ENCODE results near the gene MAEA. TPM values are rescaled to one million over a fixed set of nuclear protein-coding genes. Genes with fewer than 3 reads are reported as not detected.
"Not testable (repeated sequence)": the region's sequence is repeated elsewhere in the genome, so short reads cannot be mapped to it uniquely, and the experiment has no call there.

MAEA gene
- total RNA-seq, 3 donors from 2014 or later, result 61.9 to 66.9 (median 65.3) TPM

DNA sequence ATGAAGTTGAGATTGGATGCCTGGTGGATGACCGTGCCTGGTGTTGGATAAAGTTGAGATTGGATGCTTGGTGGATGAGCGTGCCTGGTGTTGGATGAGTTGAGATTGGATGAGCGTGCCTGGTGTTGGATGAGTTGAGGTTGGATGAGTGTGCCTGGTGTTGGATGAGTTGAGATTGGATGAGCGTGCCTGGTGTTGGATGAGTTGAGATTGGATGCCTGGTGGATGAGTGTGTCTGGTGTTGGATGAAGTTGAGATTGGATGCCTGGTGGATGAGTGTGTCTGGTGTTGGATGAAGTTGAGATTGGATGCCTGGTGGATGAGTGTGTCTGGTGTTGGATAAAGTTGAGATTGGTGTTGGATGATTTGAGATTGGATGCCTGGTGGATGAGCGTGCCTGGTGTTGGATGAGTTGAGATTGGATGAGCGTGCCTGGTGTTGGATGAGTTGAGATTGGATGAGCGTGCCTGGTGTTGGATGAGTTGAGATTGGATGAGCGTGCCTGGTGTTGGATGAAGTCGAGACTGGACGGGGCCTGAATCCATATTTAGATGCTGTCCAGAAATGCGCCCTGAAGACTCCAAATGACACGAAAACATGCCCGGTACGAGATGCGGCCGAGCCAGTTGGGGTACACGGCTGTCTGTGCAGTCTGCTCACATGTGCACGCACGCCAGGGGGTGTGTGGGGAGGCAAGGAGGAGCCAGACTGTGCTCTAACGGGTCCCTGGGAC is 34.9 kb downstream of the MAEA start:
- H3K4me1 Mint-ChIP-seq (ENCODE audit: low read depth), result not testable (repeated sequence)

DNA sequence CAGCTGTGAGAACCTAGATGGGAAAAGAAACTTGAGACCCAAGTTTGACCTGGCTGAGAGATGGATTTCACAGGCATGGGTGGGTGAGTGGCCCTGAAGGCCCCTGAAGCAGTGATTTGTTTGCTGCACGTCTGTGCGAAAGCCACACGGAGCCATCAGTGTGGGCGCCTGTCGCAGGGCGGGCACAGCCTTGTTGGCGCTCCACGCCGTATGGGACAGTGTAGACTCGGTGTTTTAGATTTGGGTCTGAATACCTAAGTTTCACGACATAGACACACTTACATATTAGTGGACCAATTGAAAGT is 35.4 kb downstream of the MAEA start:
- H3K36me3 Mint-ChIP-seq (ENCODE audit: insufficient read depth), result peaks cover 10% of the 10 kb centered on the region

More for the DNA sequence above, 34.9 kb downstream of the MAEA start:
- H3K4me3 Mint-ChIP-seq; DNase-seq; ATAC-seq; H3K9me3 Mint-ChIP-seq; H3K27me3 Mint-ChIP-seq (ENCODE audit: low read depth): not testable (repeated sequence)
- H3K36me3 Mint-ChIP-seq (ENCODE audit: insufficient read depth), result peaks cover 10% of the 10 kb centered on the region

DNA sequence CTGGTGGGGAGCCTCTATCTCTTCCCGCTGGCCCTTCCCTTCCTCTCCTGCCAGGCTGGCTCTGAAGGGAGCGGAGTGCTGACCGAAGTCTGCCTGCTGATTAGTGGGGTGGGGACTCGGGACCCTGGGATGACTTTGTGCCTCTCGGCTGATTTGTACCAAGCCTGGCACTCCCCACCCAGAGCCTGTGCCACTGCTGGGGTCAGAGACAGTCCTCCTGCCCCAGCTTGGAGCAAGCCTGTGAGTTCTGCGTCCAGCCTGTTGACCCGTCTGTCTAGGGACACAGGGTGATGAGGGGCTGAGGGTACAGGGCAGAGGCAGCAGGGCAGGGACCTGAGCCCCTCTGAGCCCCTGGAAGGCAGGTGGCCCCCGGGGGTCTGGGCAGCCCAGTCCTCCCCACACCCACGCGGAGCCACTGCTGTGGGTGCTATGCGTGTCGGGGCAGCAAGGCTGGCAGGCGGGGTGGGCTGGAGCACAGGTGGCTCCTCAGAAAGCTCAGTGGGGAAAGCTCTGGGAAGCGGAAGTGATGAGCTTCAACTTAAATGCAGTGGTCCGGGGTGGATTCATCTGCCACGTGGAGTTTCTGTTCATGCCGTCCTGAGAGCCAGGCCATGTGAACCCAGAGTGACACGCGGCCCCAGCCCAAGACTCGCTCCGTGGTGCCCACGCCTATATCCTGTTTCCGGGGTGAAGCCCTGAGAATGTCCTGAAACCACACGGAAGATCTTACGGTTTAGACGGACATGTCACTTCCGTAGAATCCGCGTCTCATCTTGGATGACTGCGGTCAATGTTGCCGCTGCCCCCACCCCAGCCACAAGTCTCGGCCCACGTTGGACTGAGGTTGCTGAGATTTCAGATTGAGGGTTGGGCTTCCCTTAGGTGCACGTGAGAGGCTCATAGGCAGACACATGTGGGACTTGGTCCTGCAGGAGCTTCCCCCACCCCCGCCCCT is 36.3 kb downstream of the MAEA start:
- no peaks in the 10 kb centered on the region for H3K9me3 Mint-ChIP-seq

More for the DNA sequence above, 35.4 kb downstream of the MAEA start:
- H3K4me1 Mint-ChIP-seq (ENCODE audit: low read depth), result peaks cover 11% of the 10 kb centered on the region
- H3K4me3 Mint-ChIP-seq, result no peak overlapping the region
- no peaks in the 10 kb centered on the region for H3K27me3 Mint-ChIP-seq (ENCODE audit: low read depth)
- no peak for DNase-seq
- ATAC-seq, result no peak
- H3K9me3 Mint-ChIP-seq, result no peaks in the 10 kb centered on the region

DNA sequence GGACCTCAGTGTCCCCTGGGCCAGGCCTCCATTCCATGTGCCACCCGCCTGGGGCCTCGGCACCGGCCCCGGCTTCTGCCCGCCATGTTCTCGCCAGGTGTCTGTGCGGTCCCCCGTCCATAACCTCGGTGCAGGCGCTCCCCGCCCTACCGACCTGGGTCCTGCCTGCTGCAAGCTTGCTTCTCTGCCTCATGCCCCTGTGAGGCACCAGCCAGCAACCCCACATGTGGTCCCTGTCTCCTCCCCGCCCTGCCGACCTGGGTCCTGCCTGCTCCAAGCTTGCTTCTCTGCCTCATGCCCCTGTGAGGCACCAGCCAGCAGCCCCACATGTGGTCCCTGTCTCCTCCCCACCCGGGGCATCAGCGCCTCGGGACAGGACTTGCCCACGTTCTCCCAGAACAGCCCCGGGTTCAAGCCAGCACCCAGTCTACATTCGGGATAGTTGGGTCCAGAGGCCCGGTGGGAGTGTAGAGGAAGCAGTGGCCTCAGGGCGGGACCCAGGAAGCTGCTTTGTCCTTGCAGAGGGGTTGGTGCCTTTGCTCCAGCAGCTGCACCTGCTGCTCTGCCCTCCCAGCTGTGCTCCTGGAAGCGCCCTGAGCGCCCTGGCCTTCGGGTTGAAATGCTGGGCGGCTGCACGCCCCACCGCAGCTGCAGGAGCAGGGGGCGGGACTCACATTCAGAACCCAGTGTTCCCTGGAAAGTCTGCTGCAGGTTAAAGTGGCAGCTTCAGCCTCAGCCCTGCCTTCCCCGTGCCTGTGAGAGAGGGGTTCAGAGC is 37.2 kb downstream of the MAEA start:
- no peaks in the 10 kb centered on the region for H3K9me3 Mint-ChIP-seq

More for the DNA sequence above, 36.3 kb downstream of the MAEA start:
- Mint-ChIP-seq H3K27me3 (ENCODE audit: low read depth) (no peaks in the 10 kb centered on the region), H3K36me3 (ENCODE audit: insufficient read depth) (peaks cover 11% of the 10 kb centered on the region), H3K4me1 (ENCODE audit: low read depth) (peaks cover 19% of the 10 kb centered on the region), H3K4me3 (no peak overlapping the region)
- DNase-seq (no peak), ATAC-seq (no peak)

DNA sequence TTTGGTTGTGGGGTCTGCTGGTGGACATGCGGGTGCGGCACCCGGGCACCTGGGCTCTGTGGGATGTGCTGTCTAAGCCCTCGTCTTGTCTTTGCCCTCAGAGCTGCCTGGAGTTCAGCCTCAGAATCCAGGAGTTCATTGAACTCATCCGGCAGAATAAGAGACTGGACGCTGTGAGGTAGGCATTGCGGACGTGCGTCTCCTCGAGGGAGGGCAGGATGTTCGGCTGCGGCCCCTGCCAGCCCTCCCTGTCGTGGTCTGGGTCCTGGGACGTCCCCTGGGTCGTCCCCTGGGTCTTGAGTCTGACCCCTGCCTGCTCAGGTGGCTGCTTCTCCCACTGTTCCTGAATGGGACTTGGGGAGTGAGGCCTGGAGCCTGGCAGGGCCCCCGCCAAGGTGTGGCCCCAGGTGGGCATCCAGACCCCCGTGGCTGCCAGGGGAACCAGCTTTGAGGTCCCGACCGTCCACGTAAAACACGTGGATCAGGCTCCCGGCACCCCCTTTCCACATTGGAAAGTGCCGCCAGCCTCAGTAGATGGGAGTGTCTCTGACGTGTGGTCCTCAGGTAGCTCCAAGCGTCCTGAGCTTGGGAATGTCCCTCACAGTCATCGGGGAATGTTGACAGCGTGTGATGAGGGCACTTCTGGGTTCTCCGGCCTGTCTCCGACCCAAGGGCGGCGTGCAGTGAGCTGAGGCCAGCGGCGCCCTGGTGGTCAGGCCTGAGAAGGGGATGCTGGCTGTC is 38.0 kb downstream of the MAEA start:
- H3K4me1 Mint-ChIP-seq (ENCODE audit: low read depth), result peaks cover 29% of the 10 kb centered on the region
- H3K9me3 Mint-ChIP-seq, result no peaks in the 10 kb centered on the region
- no peak for DNase-seq
- no peak overlapping the region for H3K4me3 Mint-ChIP-seq
- H3K36me3 Mint-ChIP-seq (ENCODE audit: insufficient read depth), result peaks cover 10% of the 10 kb centered on the region
- H3K27me3 Mint-ChIP-seq (ENCODE audit: low read depth), result no peaks in the 10 kb centered on the region
- ATAC-seq, result no peak

More for the DNA sequence above, 37.2 kb downstream of the MAEA start:
- Mint-ChIP-seq H3K36me3 (ENCODE audit: insufficient read depth) (peaks cover 10% of the 10 kb centered on the region), H3K27me3 (ENCODE audit: low read depth) (no peaks in the 10 kb centered on the region), H3K4me3 (no peak overlapping the region), H3K4me1 (ENCODE audit: low read depth) (peaks cover 27% of the 10 kb centered on the region)
- ATAC-seq (no peak), DNase-seq (no peak)

DNA sequence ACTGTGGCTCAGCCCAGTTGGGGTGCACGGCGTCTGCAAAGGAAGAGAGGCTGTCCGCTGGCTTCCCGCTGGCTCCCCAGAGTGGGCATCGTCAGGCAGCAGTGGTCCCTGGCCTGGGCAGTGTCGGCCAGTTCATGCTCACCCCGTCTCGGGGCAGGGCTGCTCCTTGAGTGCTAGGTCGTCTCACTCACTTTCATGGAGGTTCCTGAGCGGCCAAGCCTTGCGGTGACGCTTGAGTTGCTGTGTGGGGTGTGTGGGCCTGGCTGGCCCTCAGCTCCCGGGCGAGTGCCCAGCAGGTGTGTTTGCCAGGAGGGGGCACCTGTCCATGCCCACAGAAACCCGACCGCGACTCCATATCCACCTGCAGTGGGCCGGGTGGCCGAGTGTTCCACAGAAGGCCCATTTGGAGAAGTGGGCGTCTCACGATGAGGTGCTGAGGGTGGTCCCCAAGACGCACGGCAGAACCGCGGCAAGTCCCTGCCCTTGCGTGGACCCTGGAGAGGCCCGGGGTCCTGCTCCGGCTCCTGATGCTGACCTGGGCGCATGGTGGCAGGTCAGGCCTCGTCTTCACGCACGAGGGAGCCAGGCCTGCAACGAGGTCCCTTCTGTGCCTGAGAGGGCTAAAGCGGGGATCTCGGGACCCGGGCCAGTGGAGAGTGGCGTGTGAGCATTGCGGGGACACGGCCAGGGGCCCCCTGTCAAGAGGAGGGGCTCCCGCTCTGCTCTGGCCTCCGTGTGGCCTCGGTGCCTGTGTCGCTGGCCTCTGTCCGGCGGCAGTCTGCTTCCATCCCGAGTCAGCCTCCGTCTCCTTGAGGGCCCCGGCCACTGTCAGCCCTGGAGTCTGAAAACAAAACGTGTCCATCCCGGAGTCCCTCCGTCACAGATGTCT is 38.8 kb downstream of the MAEA start:
- no peak overlapping the region for H3K4me3 Mint-ChIP-seq
- no peaks in the 10 kb centered on the region for H3K9me3 Mint-ChIP-seq
- ATAC-seq, result no peak

DNA sequence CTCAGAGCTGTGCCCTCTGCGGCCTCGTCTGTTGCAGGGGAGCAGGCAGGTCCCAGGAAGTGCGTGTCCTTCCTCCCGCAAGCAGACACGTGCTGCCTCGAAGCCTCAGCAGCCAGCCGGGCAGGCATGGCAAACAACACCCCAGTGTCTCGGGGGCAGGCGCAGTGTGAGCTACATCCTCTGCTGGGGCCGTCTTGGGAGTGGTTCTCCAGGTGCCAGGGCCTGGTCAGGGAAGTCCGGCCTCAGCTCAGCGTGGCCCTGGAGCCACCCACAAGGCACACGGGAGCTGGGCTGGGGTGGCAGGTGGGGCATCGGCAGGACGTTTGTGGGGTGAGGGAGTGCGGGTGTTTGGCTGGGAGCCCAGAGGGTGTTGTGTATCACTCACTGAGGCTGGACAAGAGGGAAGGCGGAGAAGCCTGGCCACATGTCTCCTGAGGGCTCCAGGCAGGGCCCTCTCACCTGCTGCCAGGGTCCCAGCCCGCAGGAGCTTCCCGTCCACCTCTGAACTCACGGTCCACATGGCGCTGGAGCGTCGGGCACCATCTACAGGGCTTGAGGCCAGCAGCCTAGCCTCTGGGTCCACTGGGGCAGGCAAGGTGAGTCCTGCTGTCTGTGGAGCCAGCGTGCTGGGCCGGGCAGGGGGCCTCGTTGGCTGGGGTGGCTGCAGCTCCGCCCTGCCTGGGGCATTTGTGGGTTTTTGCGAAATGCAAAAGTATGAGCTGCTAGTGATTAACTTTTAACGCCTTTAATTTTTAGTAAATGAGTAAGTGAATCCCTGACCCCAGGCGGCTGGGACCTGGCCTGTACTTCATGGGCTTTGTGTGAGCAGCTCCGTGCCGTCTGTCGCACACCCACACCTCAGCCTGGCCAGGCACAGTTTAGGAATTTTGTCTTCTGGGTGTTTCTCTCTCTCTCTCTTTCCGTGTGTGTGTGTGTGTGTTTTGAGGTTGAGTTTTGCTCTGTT is 40.0 kb downstream of the MAEA start:
- DNase-seq (no peak), ATAC-seq (no peak)
- peaks cover 31% of the 10 kb centered on the region for H3K4me1 Mint-ChIP-seq (ENCODE audit: low read depth)
- H3K9me3 Mint-ChIP-seq, result no peaks in the 10 kb centered on the region
- no peak overlapping the region for H3K4me3 Mint-ChIP-seq
- peaks cover 14% of the 10 kb centered on the region for H3K36me3 Mint-ChIP-seq (ENCODE audit: insufficient read depth)
- H3K27me3 Mint-ChIP-seq (ENCODE audit: low read depth), result no peaks in the 10 kb centered on the region

More for the DNA sequence above, 38.8 kb downstream of the MAEA start:
- H3K36me3 Mint-ChIP-seq (ENCODE audit: insufficient read depth), result peaks cover 10% of the 10 kb centered on the region
- H3K4me1 Mint-ChIP-seq (ENCODE audit: low read depth), result peaks cover 29% of the 10 kb centered on the region
- H3K27me3 Mint-ChIP-seq (ENCODE audit: low read depth), result no peaks in the 10 kb centered on the region
- DNase-seq, result no peak

DNA sequence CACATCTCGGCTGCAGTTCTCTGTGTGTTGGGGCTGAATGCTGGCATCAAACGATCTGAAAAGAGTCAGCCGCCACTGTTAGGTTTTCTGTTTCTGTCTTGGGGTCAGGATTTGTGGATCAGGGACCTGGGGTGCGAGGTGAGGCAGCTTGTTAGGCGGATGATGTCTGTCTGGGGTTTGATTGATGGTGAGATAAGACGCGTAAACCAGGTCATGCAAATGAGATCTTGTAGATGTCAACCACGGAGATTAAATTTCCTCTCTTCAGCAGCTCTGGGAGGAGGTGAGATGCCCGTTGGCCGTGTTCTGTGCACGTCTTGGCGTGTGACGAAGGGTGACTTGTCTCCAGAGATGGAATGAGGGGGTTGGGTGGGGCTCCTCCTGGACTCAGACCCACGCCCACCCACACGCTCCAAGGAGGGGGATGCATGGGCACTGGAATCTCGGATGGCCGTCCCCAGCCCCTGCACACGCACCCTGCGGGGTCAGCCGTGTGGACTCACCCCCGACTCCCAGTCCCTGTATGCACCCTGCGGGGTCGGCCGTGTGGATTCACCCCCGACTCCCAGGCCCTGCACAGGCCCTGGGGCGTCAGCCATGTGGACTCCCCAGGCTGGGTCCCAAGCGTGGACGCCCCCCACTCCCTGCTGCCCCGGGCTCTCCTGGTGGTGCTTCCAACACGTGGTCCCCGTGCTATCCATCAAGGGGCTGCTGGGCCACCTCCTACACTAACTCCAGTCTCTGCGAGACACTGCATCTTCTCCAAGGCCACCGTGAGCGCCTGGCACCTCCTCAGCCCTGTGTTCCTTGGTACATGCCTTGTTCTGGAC is 41.3 kb downstream of the MAEA start:
- H3K36me3 Mint-ChIP-seq (ENCODE audit: insufficient read depth), result peaks cover 20% of the 10 kb centered on the region
- DNase-seq (peak; percentile 50), ATAC-seq (peak; percentile 94 to 95)
- peaks cover 35% of the 10 kb centered on the region for H3K4me1 Mint-ChIP-seq (ENCODE audit: low read depth)
- H3K27me3 Mint-ChIP-seq (ENCODE audit: low read depth), result no peaks in the 10 kb centered on the region
- H3K9me3 Mint-ChIP-seq, result no peaks in the 10 kb centered on the region
- peak overlapping the region; percentile 57 for H3K4me3 Mint-ChIP-seq

DNA sequence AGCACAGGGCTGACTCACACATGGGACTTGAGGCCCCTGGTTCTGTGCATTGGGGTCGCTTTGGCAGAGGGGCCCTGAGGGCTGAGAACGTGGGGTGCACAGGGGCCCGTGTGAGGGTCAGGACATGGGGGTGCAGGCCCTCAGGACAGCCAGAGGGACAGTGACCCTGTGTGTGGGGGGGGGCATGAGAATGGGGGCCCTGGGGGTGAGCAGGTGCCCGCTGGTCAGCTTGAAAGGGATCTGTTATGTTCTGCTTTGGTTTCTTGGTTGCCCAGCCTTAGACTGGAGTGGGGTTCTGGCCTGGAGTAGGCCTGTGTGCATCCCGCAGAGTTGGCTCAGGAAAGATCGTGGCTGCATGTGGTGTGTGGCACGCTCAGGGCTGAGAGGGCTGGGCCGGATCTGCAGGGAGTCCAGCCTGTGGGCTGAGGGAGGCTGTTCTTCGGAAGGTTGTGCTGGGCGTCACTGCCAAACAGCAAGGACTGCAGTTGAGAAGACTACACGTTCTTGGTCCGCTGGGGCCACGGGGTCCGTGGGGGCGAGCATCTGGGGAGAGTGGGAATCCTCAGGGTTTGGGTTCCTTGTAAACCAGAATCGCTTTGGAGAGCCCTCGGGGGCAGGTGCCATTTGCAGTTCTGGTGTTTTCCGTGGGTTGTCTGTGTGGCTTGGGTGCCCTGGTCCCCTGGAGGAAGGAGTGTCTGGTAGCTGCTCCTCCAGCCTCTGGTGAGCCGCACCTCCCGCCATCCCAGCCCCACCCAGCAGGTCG is 42.1 kb downstream of the MAEA start:
- Mint-ChIP-seq H3K9me3 (no peaks in the 10 kb centered on the region), H3K36me3 (ENCODE audit: insufficient read depth) (peaks cover 27% of the 10 kb centered on the region), H3K4me3 (no peak overlapping the region), H3K4me1 (ENCODE audit: low read depth) (peaks cover 39% of the 10 kb centered on the region), H3K27me3 (ENCODE audit: low read depth) (no peaks in the 10 kb centered on the region)
- ATAC-seq, result no peak
- no peak for DNase-seq

DNA sequence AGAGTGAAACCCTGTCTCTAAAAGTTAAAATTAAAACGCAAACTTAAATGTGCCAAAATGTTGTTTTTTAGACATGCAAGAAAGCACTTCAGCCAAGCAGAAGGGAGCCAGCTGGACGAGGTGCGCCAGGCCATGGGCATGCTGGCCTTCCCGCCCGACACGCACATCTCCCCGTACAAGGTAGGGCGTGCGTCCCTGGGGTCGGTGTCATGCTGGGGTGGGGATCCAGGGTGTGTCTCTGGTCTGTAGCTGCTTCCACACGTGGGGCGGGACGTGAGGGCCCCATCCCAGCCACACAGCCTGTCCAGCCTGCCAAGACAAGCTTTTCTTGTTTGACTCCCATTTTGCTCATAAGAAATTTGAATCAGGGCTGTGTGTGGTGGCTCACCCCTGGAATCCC is 43.0 kb downstream of the MAEA start:
- peaks cover 48% of the 10 kb centered on the region for H3K4me1 Mint-ChIP-seq (ENCODE audit: low read depth)
- peaks cover 36% of the 10 kb centered on the region for H3K36me3 Mint-ChIP-seq (ENCODE audit: insufficient read depth)
- no peak overlapping the region for H3K4me3 Mint-ChIP-seq
- DNase-seq (no peak), ATAC-seq (no peak)
- H3K27me3 Mint-ChIP-seq (ENCODE audit: low read depth), result no peaks in the 10 kb centered on the region
- H3K9me3 Mint-ChIP-seq, result no peaks in the 10 kb centered on the region

DNA sequence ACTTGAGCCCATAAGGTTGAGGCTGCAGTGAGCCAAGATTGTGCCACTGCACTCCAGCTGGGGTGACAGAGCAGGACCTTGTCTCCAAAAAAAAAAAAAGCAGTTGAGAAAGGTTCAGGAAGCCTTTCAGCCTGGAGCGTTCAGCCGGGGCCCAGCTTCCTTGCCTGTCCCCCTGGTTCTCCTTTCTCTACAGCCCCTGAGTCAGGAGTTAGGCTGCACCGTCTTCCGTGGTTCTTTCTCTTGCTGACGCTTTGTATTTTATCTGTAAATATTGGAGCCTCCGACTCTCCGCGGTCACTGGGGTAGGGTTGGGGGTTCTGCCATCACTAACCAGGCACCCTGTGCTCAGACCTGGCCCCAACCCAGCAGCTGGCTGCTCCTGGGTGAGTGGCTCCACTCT is 43.6 kb downstream of the MAEA start:
- DNase-seq (no peak), ATAC-seq (no peak)
- H3K4me1 Mint-ChIP-seq (ENCODE audit: low read depth), result peaks cover 50% of the 10 kb centered on the region
- no peaks in the 10 kb centered on the region for H3K27me3 Mint-ChIP-seq (ENCODE audit: low read depth)
- H3K4me3 Mint-ChIP-seq, result no peak overlapping the region
- peaks cover 39% of the 10 kb centered on the region for H3K36me3 Mint-ChIP-seq (ENCODE audit: insufficient read depth)
- no peaks in the 10 kb centered on the region for H3K9me3 Mint-ChIP-seq
